NT2/D1 (cell line): ENCODE measurements around the gene SIPA1L2.

Source experiments
- SUZ12 ChIP-seq: IDR thresholded peaks from 2 replicates; pipeline ENCODE4 v1.6.1; 2011; ENCODE audit not compliant: insufficient read length, insufficient read depth; ENCODE audit errors: extremely low read depth
- YY1 ChIP-seq: IDR thresholded peaks from 2 replicates; pipeline ENCODE4 v1.6.1; 2011; ENCODE audit not compliant: insufficient read length, insufficient read depth
- ZNF274 ChIP-seq: IDR thresholded peaks from 2 replicates; pipeline ENCODE4 v1.6.1; 2011; ENCODE audit warnings: mild to moderate bottlenecking, low read depth, low read length

DNA sequence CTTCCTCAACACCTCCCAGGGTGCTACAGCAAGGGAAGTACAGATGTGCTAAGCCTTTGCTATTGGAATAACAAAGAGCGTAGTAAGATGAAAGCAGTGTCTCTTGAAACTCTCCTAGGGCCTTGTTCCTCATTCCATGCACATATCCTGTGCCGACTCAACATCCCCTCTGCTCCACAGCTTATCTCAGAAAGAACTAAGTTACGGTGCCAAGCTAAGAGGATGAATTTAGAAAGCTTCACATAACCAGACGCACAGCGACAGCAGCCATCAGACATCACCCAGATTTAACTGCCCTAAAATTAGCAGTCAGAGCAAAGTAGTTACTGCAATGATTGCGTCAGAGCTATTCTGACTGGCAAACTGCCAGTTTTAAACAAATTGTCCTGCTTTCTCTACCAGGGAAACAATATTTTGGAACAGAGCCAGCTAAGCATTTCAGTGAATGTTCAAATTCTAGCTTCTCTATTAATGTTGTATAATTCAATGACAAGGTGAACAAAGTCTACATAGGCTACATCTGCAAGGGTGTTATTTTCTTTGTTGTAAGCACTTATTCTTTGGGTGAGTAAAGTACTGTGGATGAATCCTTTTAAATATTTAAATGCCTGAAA, 9.5 kb downstream of the SIPA1L2 start:
- no peak for TF ChIP-seq ZNF274
- no peak for TF ChIP-seq YY1
- TF ChIP-seq SUZ12 = no peak
